NCI-H446 treated with DMSO at 0.1 percent for 48 hours (cell line): ENCODE results near the gene OTOP2.
"Not testable (repeated sequence)": the region's sequence is repeated elsewhere in the genome, so short reads cannot be mapped to it uniquely, and the experiment has no call there.

Experiments used
- DNase-seq: peaks from one replicate; lab custom pipeline; 2025; lab: John Stamatoyannopoulos, UW

The OTOP2 gene

GRCh38 chr17:74972107-74972972, 48.3 kb downstream of the OTOP2 start, which contains the start of gene HID1:
Gene HID1, minus strand, starts transcription at chr17:74972759. Its CDS starts 103 bp downstream, at chr17:74972656.
- no peak for DNase-seq

DNA sequence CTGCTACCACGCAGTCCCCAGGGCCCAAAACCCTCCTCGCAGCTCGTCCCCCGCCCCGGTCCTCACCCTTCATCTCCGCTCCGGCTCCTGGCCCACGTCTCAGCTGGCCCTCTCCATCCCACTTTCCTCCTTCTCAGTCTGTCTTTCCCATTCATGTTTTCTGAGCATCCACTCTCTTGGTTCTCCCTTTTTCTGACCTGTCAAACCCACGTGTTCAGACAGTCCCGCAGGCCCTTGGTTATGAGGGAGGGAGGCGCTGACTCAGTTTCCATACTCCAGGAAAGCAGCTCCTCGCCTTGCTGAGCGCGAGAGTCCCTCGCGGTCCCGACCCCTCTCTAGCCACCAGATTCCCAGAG, 48.9 kb downstream of the OTOP2 start:
- no peak for DNase-seq

- DNase-seq = no peak
Measured at GRCh38 chr17:74975943-74976342, 51.9 kb downstream of the OTOP2 start.

- DNase-seq = no peak
Measured at GRCh38 chr17:74977802-74978201, 53.7 kb downstream of the OTOP2 start.

DNA sequence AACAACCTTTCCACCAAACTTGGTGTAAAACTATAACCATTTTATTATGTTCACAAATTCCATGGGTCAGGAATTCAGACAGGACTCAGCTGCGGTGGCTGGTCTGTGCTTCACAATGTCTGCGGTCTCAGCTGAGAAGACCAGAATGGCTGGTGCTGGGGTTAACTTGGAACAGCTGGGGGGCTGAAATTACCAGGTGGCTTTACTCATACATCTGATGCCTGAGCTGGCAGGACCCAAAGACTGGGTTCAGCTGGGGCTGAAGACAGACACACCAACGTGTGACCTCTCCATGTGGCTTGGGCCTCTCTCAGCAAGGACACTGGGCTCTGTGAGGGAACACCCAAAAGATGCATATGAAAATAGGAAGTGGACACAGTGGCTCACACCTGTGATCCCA, 54.2 kb downstream of the OTOP2 start:
- no peak for DNase-seq

DNA sequence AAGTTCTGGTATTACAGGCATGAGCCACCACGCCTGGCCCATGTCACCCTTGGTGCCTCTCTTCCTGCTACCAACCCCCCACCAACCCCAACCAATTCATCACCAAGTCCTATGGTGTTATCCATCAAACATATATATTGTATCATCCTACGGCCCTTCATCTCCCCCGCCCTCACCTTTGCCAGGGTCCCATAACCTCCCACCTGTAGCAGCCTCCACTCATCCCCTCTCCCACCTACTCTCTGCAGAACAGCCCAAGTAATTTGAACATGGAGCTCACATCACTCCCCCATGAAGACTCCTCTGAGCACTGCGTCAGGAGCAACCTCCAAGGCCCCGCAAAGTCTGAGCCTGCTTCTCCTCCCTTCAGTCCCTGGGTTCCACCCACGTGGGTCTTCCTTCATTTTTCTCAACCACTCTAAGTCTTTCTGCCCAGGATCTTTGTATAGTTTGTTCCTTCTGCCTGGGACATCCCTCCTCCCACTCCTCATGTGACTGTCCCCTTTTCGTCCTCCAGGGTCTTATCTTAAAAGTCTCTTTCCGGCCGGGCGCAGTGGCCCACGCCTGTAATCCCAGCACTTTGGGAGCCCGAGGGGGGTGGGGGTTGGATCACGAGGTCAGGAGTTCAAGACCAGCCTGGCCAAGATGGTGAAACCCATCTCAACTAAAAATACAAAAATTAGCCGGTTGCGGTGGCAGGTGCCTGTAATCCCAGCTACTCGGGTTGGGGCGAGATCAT, 55.5 kb downstream of the OTOP2 start:
- no peak for DNase-seq

- no peak for DNase-seq
Measured at GRCh38 chr17:74981318-74981978, 57.4 kb downstream of the OTOP2 start.

DNA sequence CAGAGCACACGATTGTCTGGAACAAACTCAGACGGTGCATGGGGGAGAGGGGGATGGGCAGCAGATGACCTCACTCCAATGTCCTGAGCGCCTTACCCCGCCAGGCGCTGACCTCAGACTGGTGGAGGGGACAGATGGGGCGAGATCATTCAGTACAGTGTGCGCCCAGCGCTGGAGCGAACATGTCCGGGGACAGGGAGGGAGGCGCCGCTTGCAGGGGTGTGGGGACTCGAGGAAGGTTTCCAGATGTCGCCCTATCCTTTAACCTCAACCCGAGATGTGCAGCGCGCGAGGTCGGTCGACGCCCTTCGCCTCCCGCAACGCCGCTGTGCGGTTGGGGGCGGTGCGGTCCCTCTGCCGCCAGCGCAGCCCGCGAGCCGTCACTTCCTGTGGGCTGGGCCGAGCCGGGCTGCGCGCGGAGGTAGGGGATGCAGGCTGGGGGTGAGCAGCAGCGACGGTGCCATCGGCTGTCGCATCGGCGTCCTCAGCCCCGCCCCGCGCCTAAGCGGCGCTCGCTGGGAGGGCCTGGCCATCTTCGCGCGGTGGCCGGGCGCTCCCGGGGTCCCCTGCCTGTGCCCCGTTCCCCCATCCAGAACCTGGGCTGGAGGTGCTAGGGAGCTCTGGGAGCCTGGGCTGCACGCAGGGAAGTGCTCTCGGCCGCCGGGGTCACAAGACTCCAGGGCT, 58.0 kb downstream of the OTOP2 start:
- DNase-seq = peak; percentile 59

DNA sequence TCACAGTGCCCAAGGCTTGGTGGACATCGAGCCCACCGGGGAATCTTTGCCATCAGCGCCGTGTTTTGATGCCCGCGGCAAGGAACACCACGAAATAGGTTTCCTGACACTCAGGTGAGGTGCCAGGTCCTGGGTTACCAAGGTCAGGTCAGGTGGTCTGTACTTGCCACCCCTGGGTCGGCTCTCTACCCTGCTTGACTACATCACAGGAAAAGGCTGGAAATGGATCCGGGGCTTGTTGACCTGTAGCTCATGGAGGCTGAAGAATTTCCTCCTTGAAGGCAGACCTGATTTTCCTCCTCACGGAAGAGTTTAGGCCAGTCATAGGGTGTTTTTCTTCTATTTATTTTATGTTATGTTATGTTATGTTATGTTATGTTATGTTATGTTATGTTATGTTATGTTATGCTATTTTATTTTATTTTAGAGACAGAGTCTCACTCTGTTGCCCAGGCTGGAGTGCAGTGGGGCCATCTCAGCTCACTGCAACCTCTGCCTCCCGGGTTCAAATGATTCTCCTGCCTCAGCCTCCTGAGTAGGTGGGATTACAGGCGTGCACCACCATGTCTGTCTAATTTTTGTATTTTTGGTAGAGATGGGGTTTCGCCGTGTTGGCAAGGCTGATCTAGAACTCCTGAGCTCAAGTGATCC, 58.7 kb downstream of the OTOP2 start:
- DNase-seq = not testable (repeated sequence)
